Esophagus squamous epithelium (tissue), 5 donors: ENCODE results near the gene ESYT2. TPM values are rescaled to one million over a fixed set of nuclear protein-coding genes. Genes with fewer than 3 reads are reported as not detected.
"Not testable (repeated sequence)": the region's sequence is repeated elsewhere in the genome, so short reads cannot be mapped to it uniquely, and the experiment has no call there.

Experiments used
- DNase-seq: peaks from one replicate; lab custom pipeline; 2025; lab: John Stamatoyannopoulos, UW
- H3K27ac ChIP-seq, 4 donors: fragments of 200-600 bp; sonication (generic); one replicate each; pipeline ENCODE4 v1.5.1; 2016 to 2019; ENCODE audit warnings: mild to moderate bottlenecking in 1 of 4
- H3K27me3 ChIP-seq, 4 donors: fragments of 200-600 bp; sonication (generic); 1 replicate in 3 of 4; 2 replicates in 1 of 4; pipeline versions ENCODE4 v1.5.1 to v1.6.0; 2017 to 2021; ENCODE audit warnings: antibody characterized with exemption in 1 of 4
- H3K36me3 ChIP-seq, 3 donors: fragments of 200-600 bp; sonication (generic); one replicate each; pipeline ENCODE4 v1.5.1; 2016 to 2019
- H3K4me1 ChIP-seq, 3 donors: fragments of 200-600 bp; sonication (generic); one replicate each; pipeline ENCODE4 v1.5.1; 2017 to 2019
- H3K4me3 ChIP-seq, 4 donors: fragments of 200-600 bp; sonication (generic); 1 replicate in 3 of 4; 2 replicates in 1 of 4; pipeline ENCODE4 v1.5.1; 2016 to 2019; ENCODE audit warnings: mild to moderate bottlenecking in 2 of 4, moderate library complexity in 1 of 4
- H3K9me3 ChIP-seq, 3 donors: fragments of 200-600 bp; sonication (generic); one replicate each; pipeline ENCODE4 v1.5.1; 2016 to 2019
- CTCF ChIP-seq, 6 experiments: fragments of 450-650 bp in 4 of 6; fragments of 200-600 bp in 2 of 6; sonication (generic) in 2 of 6; IDR thresholded peaks; one replicate each; pipeline ENCODE4 v1.5.1; 2016 to 2019; ENCODE audit warnings: antibody characterized with exemption in 6 of 6, mild to moderate bottlenecking in 4 of 6, moderate library complexity in 4 of 6
- POLR2A ChIP-seq, 4 donors: fragments of 450-650 bp; IDR thresholded peaks; one replicate each; pipeline ENCODE4 v1.6.1; 2017; ENCODE audit warnings: antibody characterized with exemption in 4 of 4, mild to moderate bottlenecking in 4 of 4, moderate library complexity in 3 of 4
- WGBS, 2 donors: methylation state at CpG; one replicate each; pipeline ENCODE4 v1.1.5; 2018; 5-methylcytosine and 5-hydroxymethylcytosine counted together
- intact Hi-C: fragments of 100-400 bp; cut with DNase I; formaldehyde crosslinking; loops from one replicate; pipeline ENCODE4 v1.15.0; 2022
- total RNA-seq, 4 donors: library from RNA; depleted of rRNA; stranded (reverse); fragments of >200 nt; gene quantifications; one replicate each; pipeline ENCODE4 v1.1.0, GENCODE V29; 2016
- donor health status: DM: yes; HTN: yes; CAD: no.

ESYT2 gene
- total RNA-seq, 4 donors from 2014 or later: 52.1 to 94.2 (median 60.5) TPM

- H3K4me1 ChIP-seq: peaks cover 0 to 2% (median 0%) of the 10 kb centered on the region in 3 donors
- whole genome bisulfite sequencing, 2 donors: 81 to 86% methylated on average over 4 of the region's 4 CpGs
- H3K27ac ChIP-seq: no peak overlapping the region
- DNase-seq: no peak
- no peaks in the 10 kb centered on the region for H3K36me3 ChIP-seq
- H3K9me3 ChIP-seq: no peaks in the 10 kb centered on the region
- H3K27me3 ChIP-seq: no peaks in the 10 kb centered on the region
- intact Hi-C loops: no loop called here
- TF ChIP-seq CTCF (IDR thresholded peaks at IDR 0.05) (no peak), POLR2A (IDR thresholded peaks at IDR 0.05) (no peak)
- H3K4me3 ChIP-seq: no peak overlapping the region
Measured at GRCh38 chr7:158842486-158842885, 13.2 kb upstream of the ESYT2 start.

- no peak overlapping the region for H3K4me3 ChIP-seq
- H3K27ac ChIP-seq: no peak overlapping the region
- no peaks in the 10 kb centered on the region for H3K4me1 ChIP-seq
- H3K9me3 ChIP-seq: no peaks in the 10 kb centered on the region
- TF ChIP-seq POLR2A (IDR thresholded peaks at IDR 0.05) (no peak), CTCF (IDR thresholded peaks at IDR 0.05) (no peak)
- intact Hi-C loops: no loop called here
- no peak for DNase-seq
- WGBS, 2 donors: 65 to 78% methylated on average over 8 of the region's 8 CpGs
- H3K27me3 ChIP-seq: no peaks in the 10 kb centered on the region
- no peaks in the 10 kb centered on the region for H3K36me3 ChIP-seq
Measured at GRCh38 chr7:158840604-158841003, 11.3 kb upstream of the ESYT2 start.

GRCh38 chr7:158839177-158839576, 9.9 kb upstream of the ESYT2 start:
- not testable (repeated sequence) for H3K27ac ChIP-seq, H3K4me3 ChIP-seq, H3K27me3 ChIP-seq, H3K4me1 ChIP-seq, H3K36me3 ChIP-seq, H3K9me3 ChIP-seq, DNase-seq
- WGBS, 2 donors: 71 to 75% methylated on average over 7 of the region's 8 CpGs
- intact Hi-C loops: loop anchor here (10.0 kb wide), 1 partner anchor 134 kb away; the partner anchor contains the start of gene NCAPG2

GRCh38 chr7:158837790-158838637, 8.7 kb upstream of the ESYT2 start:
- no peak overlapping the region for H3K27ac ChIP-seq
- no peaks in the 10 kb centered on the region for H3K27me3 ChIP-seq
- H3K4me1 ChIP-seq: no peaks in the 10 kb centered on the region
- WGBS, 2 donors: 77 to 83% methylated on average over 8 of the region's 8 CpGs
- H3K4me3 ChIP-seq: no peak overlapping the region
- no peaks in the 10 kb centered on the region for H3K9me3 ChIP-seq
- DNase-seq: no peak
- TF ChIP-seq POLR2A (IDR thresholded peaks at IDR 0.05): no peak
- TF ChIP-seq CTCF (IDR thresholded peaks at IDR 0.05): no peak
- H3K36me3 ChIP-seq: no peaks in the 10 kb centered on the region
- intact Hi-C loops: loop anchor here (10.0 kb wide), 1 partner anchor 133 kb away; the partner anchor contains the start of gene NCAPG2

- H3K9me3 ChIP-seq: no peaks in the 10 kb centered on the region
- WGBS, 2 donors: 77 to 85% methylated on average over 8 of the region's 8 CpGs
- intact Hi-C loops: loop anchor here (10.0 kb wide), 1 partner anchor 132 kb away; the partner anchor contains the start of gene NCAPG2
- no peak overlapping the region for H3K27ac ChIP-seq
- no peaks in the 10 kb centered on the region for H3K36me3 ChIP-seq
- DNase-seq: no peak
- H3K27me3 ChIP-seq: no peaks in the 10 kb centered on the region
- H3K4me1 ChIP-seq: no peaks in the 10 kb centered on the region
- H3K4me3 ChIP-seq: no peak overlapping the region
- no peak for TF ChIP-seq CTCF (IDR thresholded peaks at IDR 0.05)
- no peak for TF ChIP-seq POLR2A (IDR thresholded peaks at IDR 0.05)
Measured at GRCh38 chr7:158836692-158837091, 7.4 kb upstream of the ESYT2 start.
